Central memory CD8-positive, alpha-beta T cell (primary cell): ENCODE results near the gene PRR20G.

Experiments used
- ATAC-seq: fragments of 150-1000 bp; cut with Tn5 transposase; replicated peaks from 2 replicates; pipeline ENCODE4 v1.10.0; 2022; ENCODE audit warnings: mild to moderate bottlenecking, moderate FRiP score, moderate number of reproducible peaks; ENCODE audit not compliant: poor library complexity, severe bottlenecking; ENCODE audit errors: extremely low read depth
- DNase-seq, 2 donors: peaks; one replicate each; pipeline ENCODE4 v3.0.0; 2021; ENCODE audit warnings: low spot score in 2 of 2
- H3K27ac Mint-ChIP-seq: one replicate; pipeline ENCODE4 v1.8.0; 2022; ENCODE audit warnings: low read depth, mild to moderate bottlenecking, moderate library complexity, mixed read lengths
- H3K27me3 Mint-ChIP-seq: one replicate; pipeline ENCODE4 v1.8.0; 2022; ENCODE audit warnings: mixed read lengths
- H3K36me3 Mint-ChIP-seq: one replicate; pipeline ENCODE4 v1.8.0; 2022; ENCODE audit warnings: mild to moderate bottlenecking, moderate library complexity, mixed read lengths; ENCODE audit not compliant: insufficient read depth
- H3K4me1 Mint-ChIP-seq: one replicate; pipeline ENCODE4 v1.8.0; 2022; ENCODE audit warnings: mixed read lengths
- H3K4me3 Mint-ChIP-seq: one replicate; pipeline ENCODE4 v1.8.0; 2022; ENCODE audit warnings: mild to moderate bottlenecking, moderate library complexity, mixed read lengths
- H3K9me3 Mint-ChIP-seq: one replicate; pipeline ENCODE4 v1.8.0; 2022; ENCODE audit warnings: mixed read lengths

PRR20G gene

GRCh38 chr3:127287840-127288239 lies at the start of gene PRR20G:
Gene PRR20G, minus strand, starts transcription at chr3:127288046. Its CDS starts 681 bp downstream, at chr3:127287365.
- H3K4me1 Mint-ChIP-seq, result no peaks in the 10 kb centered on the region
- H3K27ac Mint-ChIP-seq, result no peak within 1 kb of the TSS
- H3K9me3 Mint-ChIP-seq, result peaks cover 10% of the 10 kb centered on the region
- H3K27me3 Mint-ChIP-seq, result peaks cover 22% of the 10 kb centered on the region
- DNase-seq (no peak), ATAC-seq (no peak)
- no peaks in the 10 kb centered on the region for H3K36me3 Mint-ChIP-seq
- no peak within 1 kb of the TSS for H3K4me3 Mint-ChIP-seq

- DNase-seq, result no peak
- Mint-ChIP-seq H3K27me3 (peaks cover 43% of the 10 kb centered on the region), H3K9me3 (peaks cover 9% of the 10 kb centered on the region), H3K4me1 (no peaks in the 10 kb centered on the region), H3K4me3 (no peak overlapping the region), H3K36me3 (no peaks in the 10 kb centered on the region), H3K27ac (no peak overlapping the region)
- ATAC-seq, result no peak
These were observed 49.2 kb upstream of the PRR20G start for GRCh38 chr3:127337001-127337400.

- ATAC-seq, result no peak
- H3K4me3 Mint-ChIP-seq, result no peak overlapping the region
- peaks cover 9% of the 10 kb centered on the region for H3K9me3 Mint-ChIP-seq
- H3K27me3 Mint-ChIP-seq, result peaks cover 43% of the 10 kb centered on the region
- H3K27ac Mint-ChIP-seq, result no peak overlapping the region
- no peaks in the 10 kb centered on the region for H3K36me3 Mint-ChIP-seq
- no peak for DNase-seq
- H3K4me1 Mint-ChIP-seq, result no peaks in the 10 kb centered on the region
These were observed 48.3 kb upstream of the PRR20G start for GRCh38 chr3:127336101-127336500.

DNA sequence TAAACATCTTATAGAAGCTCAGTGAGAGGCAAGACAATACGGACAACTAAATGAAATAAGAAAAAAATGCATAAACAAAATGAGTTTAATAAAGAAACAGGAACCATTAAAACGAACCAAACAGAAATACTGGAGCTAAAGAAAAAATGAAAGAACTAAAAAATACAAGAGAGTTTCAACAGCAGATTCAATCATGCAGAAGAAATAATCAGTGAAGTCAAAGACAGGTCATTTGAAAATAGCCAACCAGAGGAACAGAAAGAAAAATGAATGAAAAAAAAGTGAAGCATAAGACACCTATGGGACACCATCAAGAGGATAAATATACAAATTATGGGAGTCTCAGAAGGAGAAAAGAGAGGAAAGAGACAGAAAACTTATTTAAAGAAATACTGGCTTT lies 42.5 kb upstream of the PRR20G start:
- Mint-ChIP-seq H3K9me3 (peaks cover 12% of the 10 kb centered on the region), H3K4me3 (no peak overlapping the region), H3K36me3 (peaks cover 2% of the 10 kb centered on the region), H3K27me3 (peaks cover 52% of the 10 kb centered on the region), H3K27ac (no peak overlapping the region), H3K4me1 (no peaks in the 10 kb centered on the region)
- no peak for ATAC-seq
- no peak for DNase-seq

- no peak for ATAC-seq
- peaks cover 54% of the 10 kb centered on the region for H3K27me3 Mint-ChIP-seq
These were observed 41.9 kb upstream of the PRR20G start for GRCh38 chr3:127329631-127330285.

GRCh38 chr3:127328421-127328820 lies 40.6 kb upstream of the PRR20G start:
- no peak overlapping the region for H3K27ac Mint-ChIP-seq
- peaks cover 12% of the 10 kb centered on the region for H3K9me3 Mint-ChIP-seq
- H3K27me3 Mint-ChIP-seq, result peaks cover 60% of the 10 kb centered on the region
- H3K4me1 Mint-ChIP-seq, result no peaks in the 10 kb centered on the region
- peaks cover 2% of the 10 kb centered on the region for H3K36me3 Mint-ChIP-seq
- H3K4me3 Mint-ChIP-seq, result no peak overlapping the region
- no peak for ATAC-seq
- DNase-seq, result no peak

More at GRCh38 chr3:127329631-127330285, 41.9 kb upstream of the PRR20G start:
- H3K4me1 Mint-ChIP-seq, result no peaks in the 10 kb centered on the region
- DNase-seq, result no peak
- H3K27ac Mint-ChIP-seq, result no peak overlapping the region
- no peak overlapping the region for H3K4me3 Mint-ChIP-seq
- H3K9me3 Mint-ChIP-seq, result peaks cover 12% of the 10 kb centered on the region
- H3K36me3 Mint-ChIP-seq, result peaks cover 2% of the 10 kb centered on the region

- ATAC-seq, result no peak
- no peaks in the 10 kb centered on the region for H3K4me1 Mint-ChIP-seq
- no peak overlapping the region for H3K4me3 Mint-ChIP-seq
- DNase-seq, result no peak
- H3K36me3 Mint-ChIP-seq, result peaks cover 2% of the 10 kb centered on the region
- no peak overlapping the region for H3K27ac Mint-ChIP-seq
- H3K9me3 Mint-ChIP-seq, result peaks cover 12% of the 10 kb centered on the region
- peaks cover 57% of the 10 kb centered on the region for H3K27me3 Mint-ChIP-seq
These were observed 38.5 kb upstream of the PRR20G start for GRCh38 chr3:127326341-127326740.

GRCh38 chr3:127325629-127325961 lies 37.7 kb upstream of the PRR20G start:
- Mint-ChIP-seq H3K4me1 (no peaks in the 10 kb centered on the region), H3K27me3 (peaks cover 57% of the 10 kb centered on the region), H3K27ac (no peak overlapping the region), H3K36me3 (peaks cover 2% of the 10 kb centered on the region), H3K9me3 (peaks cover 17% of the 10 kb centered on the region), H3K4me3 (no peak overlapping the region)
- ATAC-seq, result no peak
- DNase-seq, result no peak

- Mint-ChIP-seq H3K4me3 (no peak overlapping the region), H3K36me3 (no peaks in the 10 kb centered on the region), H3K9me3 (peaks cover 13% of the 10 kb centered on the region), H3K4me1 (no peaks in the 10 kb centered on the region), H3K27me3 (peaks cover 57% of the 10 kb centered on the region), H3K27ac (no peak overlapping the region)
- no peak for DNase-seq
- no peak for ATAC-seq
These were observed 37.2 kb upstream of the PRR20G start for GRCh38 chr3:127324913-127325628.

GRCh38 chr3:127324076-127324475 lies 36.2 kb upstream of the PRR20G start:
- Mint-ChIP-seq H3K4me1 (no peaks in the 10 kb centered on the region), H3K27me3 (peaks cover 59% of the 10 kb centered on the region), H3K36me3 (no peaks in the 10 kb centered on the region), H3K27ac (no peak overlapping the region), H3K4me3 (no peak overlapping the region), H3K9me3 (peaks cover 13% of the 10 kb centered on the region)
- DNase-seq, result no peak
- no peak for ATAC-seq

- Mint-ChIP-seq H3K27me3 (peaks cover 64% of the 10 kb centered on the region), H3K4me3 (no peak overlapping the region), H3K9me3 (peaks cover 13% of the 10 kb centered on the region), H3K36me3 (no peaks in the 10 kb centered on the region), H3K27ac (no peak overlapping the region), H3K4me1 (no peaks in the 10 kb centered on the region)
- ATAC-seq, result no peak
- DNase-seq, result no peak
These were observed 35.7 kb upstream of the PRR20G start for GRCh38 chr3:127323581-127323980.

DNA sequence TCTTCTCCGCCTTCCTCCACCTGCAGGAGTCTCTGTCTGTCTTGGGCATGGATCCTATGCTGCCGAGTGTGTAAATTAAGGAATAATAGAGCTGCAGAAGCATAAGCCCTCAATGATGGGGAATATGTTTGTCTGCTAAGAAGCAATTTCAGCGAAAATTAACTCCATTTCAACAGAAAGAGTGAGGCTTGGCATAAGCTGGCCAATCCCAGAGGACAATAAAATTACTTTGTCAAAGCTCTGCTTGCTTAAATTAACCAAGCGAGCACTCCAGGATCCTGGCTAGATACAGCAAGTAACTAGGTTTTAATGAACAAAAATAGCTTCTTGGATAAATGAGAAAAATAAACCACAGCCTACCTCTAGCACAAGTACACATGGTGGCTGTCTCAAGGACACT lies 33.5 kb upstream of the PRR20G start:
- no peak overlapping the region for H3K27ac Mint-ChIP-seq
- no peaks in the 10 kb centered on the region for H3K36me3 Mint-ChIP-seq
- peaks cover 63% of the 10 kb centered on the region for H3K27me3 Mint-ChIP-seq
- H3K4me1 Mint-ChIP-seq, result no peaks in the 10 kb centered on the region
- DNase-seq (no peak), ATAC-seq (no peak)
- no peak overlapping the region for H3K4me3 Mint-ChIP-seq
- H3K9me3 Mint-ChIP-seq, result peaks cover 7% of the 10 kb centered on the region

- no peaks in the 10 kb centered on the region for H3K36me3 Mint-ChIP-seq
- H3K27me3 Mint-ChIP-seq, result peaks cover 63% of the 10 kb centered on the region
- H3K27ac Mint-ChIP-seq, result no peak overlapping the region
- ATAC-seq, result no peak
- no peaks in the 10 kb centered on the region for H3K4me1 Mint-ChIP-seq
- peaks cover 7% of the 10 kb centered on the region for H3K9me3 Mint-ChIP-seq
- no peak overlapping the region for H3K4me3 Mint-ChIP-seq
- DNase-seq, result no peak
These were observed 32.8 kb upstream of the PRR20G start for GRCh38 chr3:127320529-127321121.
